A673 (cell line): ENCODE measurements around the gene PRSS22. TPM values are rescaled to one million over a fixed set of nuclear protein-coding genes. Genes with fewer than 3 reads are reported as not detected.

Experiments
- BruUV-seq: library from RNA; stranded (reverse); fragments of 400-500 nt; replicated peaks from 2 replicates; lab custom pipeline; 2021; lab: Mats Ljungman, UMichigan
- CTCF ChIA-PET: fragments of 300-600 bp; sonication (Branson Sonifier 250); formaldehyde crosslinking; loops from one replicate; lab custom pipeline; 2022; ENCODE audit warnings: antibody characterized with exemption; lab: Charles Lee
- POLR2A ChIA-PET: fragments of 300-600 bp; sonication (Branson Sonifier 250); formaldehyde crosslinking; loops from one replicate; lab custom pipeline; 2022; ENCODE audit warnings: antibody characterized with exemption; ENCODE audit not compliant: low non-redundant PET; lab: Charles Lee
- DNase-seq: peaks from one replicate; pipeline ENCODE4 v3.0.0-alpha.2; 2015; ENCODE audit warnings: low spot score
- H3K27ac ChIP-seq: fragments of 200-600 bp; sonication (generic); 2 replicates; pipeline ENCODE4 v1.5.1; 2016; ENCODE audit warnings: mixed run types, low read depth, mild to moderate bottlenecking, mixed read lengths, antibody characterized with exemption, low read length; ENCODE audit not compliant: poor library complexity, severe bottlenecking
- H3K27me3 ChIP-seq: fragments of 200-600 bp; sonication (generic); replicated peaks from 2 replicates; pipeline ENCODE4 v1.6.1; 2017; ENCODE audit warnings: mixed run types, low read depth, mild to moderate bottlenecking, mixed read lengths, antibody characterized with exemption, low read length; ENCODE audit not compliant: insufficient read depth, poor library complexity
- H3K36me3 ChIP-seq: fragments of 200-600 bp; sonication (generic); 2 replicates; pipeline ENCODE4 v1.6.1; 2016; ENCODE audit warnings: mixed run types, mild to moderate bottlenecking, mixed read lengths, antibody characterized with exemption, low read length; ENCODE audit not compliant: insufficient read depth, poor library complexity, severe bottlenecking
- H3K4me1 ChIP-seq: fragments of 200-600 bp; sonication (generic); 2 replicates; pipeline ENCODE4 v1.6.1; 2017; ENCODE audit warnings: mixed run types, mild to moderate bottlenecking, mixed read lengths, antibody characterized with exemption, low read length; ENCODE audit not compliant: insufficient read depth, poor library complexity, severe bottlenecking
- H3K4me3 ChIP-seq: fragments of 200-600 bp; sonication (generic); 2 replicates; pipeline ENCODE4 v1.5.1; 2016; ENCODE audit warnings: low read depth, mixed run types, mild to moderate bottlenecking, mixed read lengths, low read length; ENCODE audit not compliant: poor library complexity, severe bottlenecking
- H3K9me3 ChIP-seq: fragments of 200-600 bp; sonication (generic); 2 replicates; pipeline ENCODE4 v1.6.1; 2016; ENCODE audit warnings: mixed run types, low read depth, mild to moderate bottlenecking, mixed read lengths, antibody characterized with exemption, low read length; ENCODE audit not compliant: poor library complexity, severe bottlenecking
- EZH2 ChIP-seq: fragments of 200-600 bp; sonication (generic); IDR thresholded peaks from 2 replicates; pipeline ENCODE4 v1.6.1; 2017; ENCODE audit warnings: borderline replicate concordance, low read depth, mild to moderate bottlenecking, mixed read lengths, antibody characterized with exemption, low read length; ENCODE audit not compliant: poor library complexity, severe bottlenecking
- intact Hi-C: fragments of 100-400 bp; cut with micrococcal nuclease; formaldehyde crosslinking; loops from one replicate; pipeline ENCODE4 v1.10.0; 2022; ENCODE audit not compliant: unreplicated experiment
- total RNA-seq: library from RNA; stranded (reverse); gene quantifications from 2 replicates; pipeline ENCODE4 v1.2.3, GENCODE V29; 2021
- TF ChIP-seq, protein P1 (sequence below): fragments of 300-800, 200-600 bp; sonication (generic); conservative IDR thresholded peaks from 2 replicates; pipeline ENCODE4 v1.5.1; 2017; ENCODE audit warnings: low read depth, mild to moderate bottlenecking, antibody characterized with exemption, low read length, moderate library complexity, mixed read lengths

The PRSS22 gene
- total RNA-seq, 1 experiment from 2014 or later = not detected

DNA sequence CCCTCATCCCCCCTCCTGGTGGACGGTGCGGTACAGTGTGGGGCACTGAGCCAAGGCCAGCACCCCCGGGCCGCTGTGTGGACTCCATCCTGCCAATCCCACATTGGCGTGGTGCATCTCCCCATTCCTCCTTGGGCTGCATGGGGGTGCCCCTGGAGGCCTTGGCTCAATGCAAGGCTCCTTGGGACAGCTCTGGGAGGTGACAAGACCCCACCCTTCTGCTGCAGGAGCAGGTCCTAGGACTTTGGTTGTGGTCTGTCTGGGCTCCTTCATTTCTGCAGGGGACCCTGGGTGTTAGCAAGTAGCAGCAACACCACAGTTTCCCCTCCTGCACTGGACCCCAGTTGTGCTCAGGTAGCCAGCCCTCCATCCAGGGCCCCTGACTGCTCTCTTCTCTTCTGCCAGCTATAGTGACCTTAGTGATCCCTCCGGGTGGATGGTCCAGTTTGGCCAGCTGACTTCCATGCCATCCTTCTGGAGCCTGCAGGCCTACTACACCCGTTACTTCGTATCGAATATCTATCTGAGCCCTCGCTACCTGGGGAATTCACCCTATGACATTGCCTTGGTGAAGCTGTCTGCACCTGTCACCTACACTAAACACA, 39.6 kb downstream of the PRSS22 start:
- Histone ChIP-seq H3K9me3 (no peaks in the 10 kb centered on the region), H3K27ac (no peak overlapping the region), H3K36me3 (no peaks in the 10 kb centered on the region), H3K4me3 (no peak overlapping the region), H3K27me3 (no peaks in the 10 kb centered on the region), H3K4me1 (no peaks in the 10 kb centered on the region)
- CTCF ChIA-PET = no interaction called here
- POLR2A ChIA-PET = no interaction called here
- TF ChIP-seq, protein P1, sequence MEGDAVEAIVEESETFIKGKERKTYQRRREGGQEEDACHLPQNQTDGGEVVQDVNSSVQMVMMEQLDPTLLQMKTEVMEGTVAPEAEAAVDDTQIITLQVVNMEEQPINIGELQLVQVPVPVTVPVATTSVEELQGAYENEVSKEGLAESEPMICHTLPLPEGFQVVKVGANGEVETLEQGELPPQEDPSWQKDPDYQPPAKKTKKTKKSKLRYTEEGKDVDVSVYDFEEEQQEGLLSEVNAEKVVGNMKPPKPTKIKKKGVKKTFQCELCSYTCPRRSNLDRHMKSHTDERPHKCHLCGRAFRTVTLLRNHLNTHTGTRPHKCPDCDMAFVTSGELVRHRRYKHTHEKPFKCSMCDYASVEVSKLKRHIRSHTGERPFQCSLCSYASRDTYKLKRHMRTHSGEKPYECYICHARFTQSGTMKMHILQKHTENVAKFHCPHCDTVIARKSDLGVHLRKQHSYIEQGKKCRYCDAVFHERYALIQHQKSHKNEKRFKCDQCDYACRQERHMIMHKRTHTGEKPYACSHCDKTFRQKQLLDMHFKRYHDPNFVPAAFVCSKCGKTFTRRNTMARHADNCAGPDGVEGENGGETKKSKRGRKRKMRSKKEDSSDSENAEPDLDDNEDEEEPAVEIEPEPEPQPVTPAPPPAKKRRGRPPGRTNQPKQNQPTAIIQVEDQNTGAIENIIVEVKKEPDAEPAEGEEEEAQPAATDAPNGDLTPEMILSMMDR = no peak
- TF ChIP-seq EZH2 = no peak
- no peak for DNase-seq
- BruUV-seq = no TSS peak
- intact Hi-C loops = no loop called here

- DNase-seq = no peak
These were observed 40.4 kb downstream of the PRSS22 start for GRCh38 chr16:2817340-2818271.

GRCh38 chr16:2816751-2817339, 41.1 kb downstream of the PRSS22 start, which contains the start of gene PRSS21:
TSS of gene PRSS21 (plus strand) at chr16:2817237. CDS start at chr16:2817269, 32 bp downstream.
- no TSS peak for BruUV-seq
- no peaks in the 10 kb centered on the region for H3K9me3 ChIP-seq
- ChIA-PET POLR2A (no interaction called here), CTCF (no interaction called here)
- no peak within 1 kb of the TSS for H3K4me3 ChIP-seq
- no peaks in the 10 kb centered on the region for H3K36me3 ChIP-seq
- H3K4me1 ChIP-seq = peaks cover 7% of the 10 kb centered on the region
- no peak for TF ChIP-seq EZH2
- TF ChIP-seq, protein P1 = 0 out of 2 replicates have a peak, but pooled peaks have one; percentile 12
- H3K27ac ChIP-seq = no peak within 1 kb of the TSS
- no peaks in the 10 kb centered on the region for H3K27me3 ChIP-seq
- no peak for DNase-seq
- intact Hi-C loops = no loop called here

More at GRCh38 chr16:2817340-2818271, 40.4 kb downstream of the PRSS22 start:
- no peaks in the 10 kb centered on the region for H3K36me3 ChIP-seq
- ChIA-PET POLR2A (no interaction called here), CTCF (no interaction called here)
- H3K27ac ChIP-seq = no peak overlapping the region
- intact Hi-C loops = no loop called here
- no peaks in the 10 kb centered on the region for H3K4me1 ChIP-seq
- no peaks in the 10 kb centered on the region for H3K9me3 ChIP-seq
- TF ChIP-seq, protein P1 = no peak
- no peak for TF ChIP-seq EZH2
- no TSS peak for BruUV-seq
- no peaks in the 10 kb centered on the region for H3K27me3 ChIP-seq
- no peak overlapping the region for H3K4me3 ChIP-seq
